ENCODE measurements around the gene TSPAN7. TPM values are rescaled to one million over a fixed set of nuclear protein-coding genes. Genes with fewer than 3 reads are reported as not detected.

Gene TSPAN7
- total RNA-seq, 1 experiment from 2014 or later = not detected

DNA sequence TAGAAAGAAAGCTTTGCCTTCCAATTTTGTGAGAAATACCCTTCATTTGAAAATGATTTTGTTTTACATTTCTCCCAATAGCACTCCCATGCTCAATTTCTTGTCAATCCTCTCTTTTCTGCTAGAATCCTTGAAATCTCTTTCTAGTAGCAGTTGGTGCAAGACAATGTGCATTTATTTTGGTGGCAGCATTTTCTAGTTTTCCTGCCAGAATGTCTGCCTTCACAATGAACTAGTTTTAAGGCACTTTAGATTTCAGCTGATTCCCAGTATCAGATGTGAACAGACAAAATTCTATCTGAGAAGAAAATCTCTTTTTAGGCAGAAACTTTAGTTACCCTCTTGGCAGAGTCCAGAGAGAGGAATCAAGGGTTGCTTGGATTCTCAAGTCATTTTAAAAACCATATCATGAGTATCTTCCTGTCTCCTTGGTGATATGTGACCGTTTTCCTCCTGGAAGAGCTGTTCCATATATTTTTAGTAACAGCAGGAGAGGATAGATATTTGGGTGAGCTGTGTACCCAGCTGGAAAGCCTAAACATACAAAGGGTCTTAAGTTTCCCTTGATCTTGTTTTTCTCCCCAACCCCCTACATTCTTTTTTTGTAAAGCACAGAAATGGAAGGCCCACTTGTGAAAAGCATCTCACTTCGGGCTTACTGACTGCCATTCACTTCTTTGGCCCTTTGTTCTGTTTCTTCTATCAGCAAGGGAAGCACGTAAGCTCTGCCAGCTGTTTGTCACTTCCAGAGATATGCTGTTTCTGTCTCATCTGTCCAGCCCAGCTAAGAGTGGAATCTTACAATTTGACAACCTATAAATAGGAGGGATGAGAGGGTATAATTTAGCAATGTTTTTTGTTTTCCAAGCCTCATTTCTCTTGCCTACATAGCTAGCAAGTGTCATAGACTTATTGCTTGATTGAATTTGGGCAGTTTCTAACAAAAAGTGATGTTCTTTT, 38.7 kb downstream of the TSPAN7 start:
- H3K36me3 ChIP-seq (ENCODE audit: low read depth) = no peaks in the 10 kb centered on the region
- no peaks in the 10 kb centered on the region for H3F3A ChIP-seq (ENCODE audit: insufficient read depth, low read depth)
- no peak overlapping the region for H2AFZ ChIP-seq
- intact Hi-C loops (cut with micrococcal nuclease; ENCODE audit: unreplicated experiment) = no loop called here
- no peak overlapping the region for H3K4me2 ChIP-seq
- H3K79me2 ChIP-seq (ENCODE audit: low read depth) = no peaks in the 10 kb centered on the region
- H3K27me3 ChIP-seq (ENCODE audit: insufficient read depth, low read depth) = no peaks in the 10 kb centered on the region
- ChIA-PET POLR2A (ENCODE audit: unreplicated experiment) (no interaction called here), CTCF (no interaction called here)
- no peaks in the 10 kb centered on the region for H3K9me2 ChIP-seq (ENCODE audit: insufficient read depth)
- no peak for DNase-seq
- no TSS peak for BruUV-seq (replicated peaks)
- no peak overlapping the region for H3K27ac ChIP-seq
- TF ChIP-seq, protein P1, sequence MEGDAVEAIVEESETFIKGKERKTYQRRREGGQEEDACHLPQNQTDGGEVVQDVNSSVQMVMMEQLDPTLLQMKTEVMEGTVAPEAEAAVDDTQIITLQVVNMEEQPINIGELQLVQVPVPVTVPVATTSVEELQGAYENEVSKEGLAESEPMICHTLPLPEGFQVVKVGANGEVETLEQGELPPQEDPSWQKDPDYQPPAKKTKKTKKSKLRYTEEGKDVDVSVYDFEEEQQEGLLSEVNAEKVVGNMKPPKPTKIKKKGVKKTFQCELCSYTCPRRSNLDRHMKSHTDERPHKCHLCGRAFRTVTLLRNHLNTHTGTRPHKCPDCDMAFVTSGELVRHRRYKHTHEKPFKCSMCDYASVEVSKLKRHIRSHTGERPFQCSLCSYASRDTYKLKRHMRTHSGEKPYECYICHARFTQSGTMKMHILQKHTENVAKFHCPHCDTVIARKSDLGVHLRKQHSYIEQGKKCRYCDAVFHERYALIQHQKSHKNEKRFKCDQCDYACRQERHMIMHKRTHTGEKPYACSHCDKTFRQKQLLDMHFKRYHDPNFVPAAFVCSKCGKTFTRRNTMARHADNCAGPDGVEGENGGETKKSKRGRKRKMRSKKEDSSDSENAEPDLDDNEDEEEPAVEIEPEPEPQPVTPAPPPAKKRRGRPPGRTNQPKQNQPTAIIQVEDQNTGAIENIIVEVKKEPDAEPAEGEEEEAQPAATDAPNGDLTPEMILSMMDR (conservative IDR thresholded peaks at IDR 0.05) = no peak
- no peak for TF ChIP-seq EZH2 (IDR thresholded peaks at IDR 0.05; ENCODE audit: low read depth)
- no peak overlapping the region for H3K4me3 ChIP-seq
- no peaks in the 10 kb centered on the region for H3K9me3 ChIP-seq (ENCODE audit: insufficient read depth, low read depth)
- H3K4me1 ChIP-seq (replicated peaks; ENCODE audit: insufficient read depth) = no peaks in the 10 kb centered on the region
- H4K20me1 ChIP-seq (ENCODE audit: insufficient read depth) = no peaks in the 10 kb centered on the region

DNA sequence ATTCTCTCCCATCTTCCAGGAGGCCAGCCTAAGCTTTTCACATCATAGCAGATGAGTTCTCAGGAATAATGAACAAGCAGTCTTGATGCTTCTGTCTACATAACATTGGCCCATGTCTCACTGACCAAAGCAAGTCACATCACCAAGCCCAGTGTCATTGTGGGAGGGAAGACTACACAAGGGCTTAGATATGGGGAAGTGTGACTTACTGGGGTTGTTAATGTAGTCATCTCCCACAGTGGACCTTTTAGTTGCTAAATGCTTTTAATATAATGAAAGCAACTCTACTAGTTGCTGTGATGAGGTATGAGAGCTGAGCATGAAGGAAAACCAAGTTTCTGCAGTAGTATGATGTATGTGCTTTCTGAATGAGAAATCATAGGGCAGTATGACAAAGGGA, 40.5 kb downstream of the TSPAN7 start:
- no peaks in the 10 kb centered on the region for H3K9me3 ChIP-seq (ENCODE audit: insufficient read depth, low read depth)
- H4K20me1 ChIP-seq (ENCODE audit: insufficient read depth) = no peaks in the 10 kb centered on the region
- ChIA-PET CTCF (no interaction called here), POLR2A (ENCODE audit: unreplicated experiment) (no interaction called here)
- H3K79me2 ChIP-seq (ENCODE audit: low read depth) = no peaks in the 10 kb centered on the region
- H3K36me3 ChIP-seq (ENCODE audit: low read depth) = no peaks in the 10 kb centered on the region
- no peak overlapping the region for H3K27ac ChIP-seq
- H3K4me1 ChIP-seq (replicated peaks; ENCODE audit: insufficient read depth) = no peaks in the 10 kb centered on the region
- H3K4me2 ChIP-seq = no peak overlapping the region
- no peaks in the 10 kb centered on the region for H3K9me2 ChIP-seq (ENCODE audit: insufficient read depth)
- H3K4me3 ChIP-seq = no peak overlapping the region
- no peaks in the 10 kb centered on the region for H3K27me3 ChIP-seq (ENCODE audit: insufficient read depth, low read depth)
- H2AFZ ChIP-seq = no peak overlapping the region
- DNase-seq = no peak
- TF ChIP-seq, protein P1 (conservative IDR thresholded peaks at IDR 0.05) = no peak
- no peak for TF ChIP-seq EZH2 (IDR thresholded peaks at IDR 0.05; ENCODE audit: low read depth)
- no TSS peak for BruUV-seq (replicated peaks)
- H3F3A ChIP-seq (ENCODE audit: insufficient read depth, low read depth) = no peaks in the 10 kb centered on the region
- intact Hi-C loops (cut with micrococcal nuclease; ENCODE audit: unreplicated experiment) = no loop called here

DNA sequence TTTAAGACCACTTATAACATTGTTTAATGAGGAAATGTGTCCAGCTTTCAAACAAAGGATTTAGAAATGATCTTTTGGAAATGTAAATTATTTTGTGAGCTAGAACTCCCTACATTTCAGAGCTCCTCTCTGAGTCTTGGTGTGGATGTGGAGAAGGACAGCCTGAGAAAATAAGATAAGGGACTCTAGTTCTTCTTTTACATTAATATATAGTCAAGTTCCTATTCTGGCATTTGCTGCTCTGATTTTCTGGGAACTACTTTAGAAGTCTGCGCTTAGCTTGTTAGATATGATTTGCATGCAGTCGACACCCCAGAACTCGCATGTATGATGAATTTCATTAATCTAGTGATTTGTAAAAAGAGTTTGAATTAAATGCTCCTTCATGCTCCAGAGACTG, 45.5 kb downstream of the TSPAN7 start:
- intact Hi-C loops (cut with micrococcal nuclease; ENCODE audit: unreplicated experiment) = no loop called here

More for the DNA sequence above, 45.5 kb downstream of the TSPAN7 start:
- no peak overlapping the region for H2AFZ ChIP-seq
- TF ChIP-seq EZH2 (IDR thresholded peaks at IDR 0.05; ENCODE audit: low read depth) = no peak
- TF ChIP-seq, protein P1 (conservative IDR thresholded peaks at IDR 0.05) = no peak
- POLR2A ChIA-PET (ENCODE audit: unreplicated experiment) = no interaction called here
- BruUV-seq (replicated peaks) = no TSS peak
- H3K36me3 ChIP-seq (ENCODE audit: low read depth) = no peaks in the 10 kb centered on the region
- no peaks in the 10 kb centered on the region for H3K79me2 ChIP-seq (ENCODE audit: low read depth)
- DNase-seq = no peak
- H3K4me2 ChIP-seq = no peak overlapping the region
- H3K27ac ChIP-seq = no peak overlapping the region
- CTCF ChIA-PET = no interaction called here
- H3K4me1 ChIP-seq (replicated peaks; ENCODE audit: insufficient read depth) = no peaks in the 10 kb centered on the region
- H3K4me3 ChIP-seq = no peak overlapping the region
- H3K9me3 ChIP-seq (ENCODE audit: insufficient read depth, low read depth) = no peaks in the 10 kb centered on the region
- no peaks in the 10 kb centered on the region for H3F3A ChIP-seq (ENCODE audit: insufficient read depth, low read depth)
- H3K9me2 ChIP-seq (ENCODE audit: insufficient read depth) = no peaks in the 10 kb centered on the region
- H3K27me3 ChIP-seq (ENCODE audit: insufficient read depth, low read depth) = no peaks in the 10 kb centered on the region
- no peaks in the 10 kb centered on the region for H4K20me1 ChIP-seq (ENCODE audit: insufficient read depth)
